A549 (cell line): ENCODE results near the gene TMEM198.

ENCODE experiments used
- CBX2 ChIP-seq: fragments of 200-600 bp; sonication (generic); IDR thresholded peaks from 2 replicates; pipeline ENCODE4 v1.6.1; 2016; ENCODE audit warnings: low read depth, mild to moderate bottlenecking, borderline replicate concordance
- CHD2 ChIP-seq: fragments of 150-350 bp; IDR thresholded peaks from 2 replicates; pipeline ENCODE4 v1.6.1; 2014; ENCODE audit warnings: low read length; ENCODE audit not compliant: partially characterized antibody
- ESRRA ChIP-seq: fragments of 150-350 bp; IDR thresholded peaks from 2 replicates; pipeline ENCODE4 v1.6.1; 2014; ENCODE audit warnings: mild to moderate bottlenecking, low read length, borderline replicate concordance
- KDM5A ChIP-seq: fragments of 200-600 bp; sonication (generic); IDR thresholded peaks from 2 replicates; pipeline ENCODE4 v1.6.1; 2016; ENCODE audit warnings: antibody characterized with exemption, mild to moderate bottlenecking
- MAFK ChIP-seq: fragments of 450-650 bp; IDR thresholded peaks from 2 replicates; pipeline ENCODE4 v1.6.1; 2014; ENCODE audit not compliant: partially characterized antibody
- MAZ ChIP-seq: fragments of 150-350 bp; IDR thresholded peaks from 2 replicates; pipeline ENCODE4 v1.6.1; 2014; ENCODE audit warnings: antibody characterized with exemption, low read depth, low read length, borderline replicate concordance
- POLR2A ChIP-seq: IDR thresholded peaks from 2 replicates; pipeline ENCODE4 v1.6.1; 2012; ENCODE audit warnings: mild to moderate bottlenecking, low read length
- RAD21 ChIP-seq, 2 experiments: fragments of >200 bp in 1 of 2; sonication (Bioruptor Twin) in 1 of 2; formaldehyde crosslinking in 1 of 2; IDR thresholded peaks in 1 of 2; conservative IDR thresholded peaks in 1 of 2; 2 replicates in 1 of 2; 3 replicates in 1 of 2; pipeline ENCODE4 v1.6.1; 2012 to 2018; ENCODE audit warnings: inconsistent platforms in 1 of 2
- TF ChIP-seq, protein P1 (sequence below): fragments of >200 bp; sonication (Bioruptor Twin); formaldehyde crosslinking; IDR thresholded peaks from 3 replicates; pipeline ENCODE4 v1.5.1; 2016
- TF ChIP-seq, protein P2 (sequence below): fragments of 200-600 bp; sonication (generic); IDR thresholded peaks from 2 replicates; pipeline ENCODE4 v1.6.1; 2016; ENCODE audit warnings: antibody characterized with exemption, mild to moderate bottlenecking, moderate library complexity
- TF ChIP-seq, protein P3 (sequence below): fragments of 250-450 bp; sonication (Bioruptor Pico); IDR thresholded peaks from 2 replicates; pipeline ENCODE4 v1.5.0; 2021; ENCODE audit warnings: mild to moderate bottlenecking, moderate library complexity, borderline replicate concordance
- TF ChIP-seq, protein P4 (sequence below): IDR thresholded peaks from 2 replicates; pipeline ENCODE4 v1.6.1; 2012

GRCh38 chr2:219520079-219520478 lies 23.7 kb upstream of the TMEM198 start:
- TF ChIP-seq, protein P1, sequence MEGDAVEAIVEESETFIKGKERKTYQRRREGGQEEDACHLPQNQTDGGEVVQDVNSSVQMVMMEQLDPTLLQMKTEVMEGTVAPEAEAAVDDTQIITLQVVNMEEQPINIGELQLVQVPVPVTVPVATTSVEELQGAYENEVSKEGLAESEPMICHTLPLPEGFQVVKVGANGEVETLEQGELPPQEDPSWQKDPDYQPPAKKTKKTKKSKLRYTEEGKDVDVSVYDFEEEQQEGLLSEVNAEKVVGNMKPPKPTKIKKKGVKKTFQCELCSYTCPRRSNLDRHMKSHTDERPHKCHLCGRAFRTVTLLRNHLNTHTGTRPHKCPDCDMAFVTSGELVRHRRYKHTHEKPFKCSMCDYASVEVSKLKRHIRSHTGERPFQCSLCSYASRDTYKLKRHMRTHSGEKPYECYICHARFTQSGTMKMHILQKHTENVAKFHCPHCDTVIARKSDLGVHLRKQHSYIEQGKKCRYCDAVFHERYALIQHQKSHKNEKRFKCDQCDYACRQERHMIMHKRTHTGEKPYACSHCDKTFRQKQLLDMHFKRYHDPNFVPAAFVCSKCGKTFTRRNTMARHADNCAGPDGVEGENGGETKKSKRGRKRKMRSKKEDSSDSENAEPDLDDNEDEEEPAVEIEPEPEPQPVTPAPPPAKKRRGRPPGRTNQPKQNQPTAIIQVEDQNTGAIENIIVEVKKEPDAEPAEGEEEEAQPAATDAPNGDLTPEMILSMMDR, result no peak
- TF ChIP-seq CBX2 (no peak), POLR2A (no peak), KDM5A (no peak), MAZ (no peak), CHD2 (no peak), MAFK (no peak), ESRRA (no peak), RAD21 (conservative IDR thresholded peaks at IDR 0.05 in 1 of 2, IDR thresholded peaks at IDR 0.05 in 1 of 2) (no peak)
- TF ChIP-seq, protein P2, sequence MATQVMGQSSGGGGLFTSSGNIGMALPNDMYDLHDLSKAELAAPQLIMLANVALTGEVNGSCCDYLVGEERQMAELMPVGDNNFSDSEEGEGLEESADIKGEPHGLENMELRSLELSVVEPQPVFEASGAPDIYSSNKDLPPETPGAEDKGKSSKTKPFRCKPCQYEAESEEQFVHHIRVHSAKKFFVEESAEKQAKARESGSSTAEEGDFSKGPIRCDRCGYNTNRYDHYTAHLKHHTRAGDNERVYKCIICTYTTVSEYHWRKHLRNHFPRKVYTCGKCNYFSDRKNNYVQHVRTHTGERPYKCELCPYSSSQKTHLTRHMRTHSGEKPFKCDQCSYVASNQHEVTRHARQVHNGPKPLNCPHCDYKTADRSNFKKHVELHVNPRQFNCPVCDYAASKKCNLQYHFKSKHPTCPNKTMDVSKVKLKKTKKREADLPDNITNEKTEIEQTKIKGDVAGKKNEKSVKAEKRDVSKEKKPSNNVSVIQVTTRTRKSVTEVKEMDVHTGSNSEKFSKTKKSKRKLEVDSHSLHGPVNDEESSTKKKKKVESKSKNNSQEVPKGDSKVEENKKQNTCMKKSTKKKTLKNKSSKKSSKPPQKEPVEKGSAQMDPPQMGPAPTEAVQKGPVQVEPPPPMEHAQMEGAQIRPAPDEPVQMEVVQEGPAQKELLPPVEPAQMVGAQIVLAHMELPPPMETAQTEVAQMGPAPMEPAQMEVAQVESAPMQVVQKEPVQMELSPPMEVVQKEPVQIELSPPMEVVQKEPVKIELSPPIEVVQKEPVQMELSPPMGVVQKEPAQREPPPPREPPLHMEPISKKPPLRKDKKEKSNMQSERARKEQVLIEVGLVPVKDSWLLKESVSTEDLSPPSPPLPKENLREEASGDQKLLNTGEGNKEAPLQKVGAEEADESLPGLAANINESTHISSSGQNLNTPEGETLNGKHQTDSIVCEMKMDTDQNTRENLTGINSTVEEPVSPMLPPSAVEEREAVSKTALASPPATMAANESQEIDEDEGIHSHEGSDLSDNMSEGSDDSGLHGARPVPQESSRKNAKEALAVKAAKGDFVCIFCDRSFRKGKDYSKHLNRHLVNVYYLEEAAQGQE, result no peak
- TF ChIP-seq, protein P3, sequence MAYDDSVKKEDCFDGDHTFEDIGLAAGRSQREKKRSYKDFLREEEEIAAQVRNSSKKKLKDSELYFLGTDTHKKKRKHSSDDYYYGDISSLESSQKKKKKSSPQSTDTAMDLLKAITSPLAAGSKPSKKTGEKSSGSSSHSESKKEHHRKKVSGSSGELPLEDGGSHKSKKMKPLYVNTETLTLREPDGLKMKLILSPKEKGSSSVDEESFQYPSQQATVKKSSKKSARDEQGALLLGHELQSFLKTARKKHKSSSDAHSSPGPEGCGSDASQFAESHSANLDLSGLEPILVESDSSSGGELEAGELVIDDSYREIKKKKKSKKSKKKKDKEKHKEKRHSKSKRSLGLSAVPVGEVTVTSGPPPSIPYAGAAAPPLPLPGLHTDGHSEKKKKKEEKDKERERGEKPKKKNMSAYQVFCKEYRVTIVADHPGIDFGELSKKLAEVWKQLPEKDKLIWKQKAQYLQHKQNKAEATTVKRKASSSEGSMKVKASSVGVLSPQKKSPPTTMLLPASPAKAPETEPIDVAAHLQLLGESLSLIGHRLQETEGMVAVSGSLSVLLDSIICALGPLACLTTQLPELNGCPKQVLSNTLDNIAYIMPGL, result no peak
- TF ChIP-seq, protein P4, sequence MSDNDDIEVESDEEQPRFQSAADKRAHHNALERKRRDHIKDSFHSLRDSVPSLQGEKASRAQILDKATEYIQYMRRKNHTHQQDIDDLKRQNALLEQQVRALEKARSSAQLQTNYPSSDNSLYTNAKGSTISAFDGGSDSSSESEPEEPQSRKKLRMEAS, result no peak
